ENCODE data around the gene EXOSC9. TPM values are rescaled to one million over a fixed set of nuclear protein-coding genes. Genes with fewer than 3 reads are reported as not detected.

Gene EXOSC9
- total and polyA plus RNA-seq, 2 of the 8 experiments (the other 6 are each of a cell fraction or from before 2014, with no cell fraction given), result 33.2 to 54.9 TPM

DNA sequence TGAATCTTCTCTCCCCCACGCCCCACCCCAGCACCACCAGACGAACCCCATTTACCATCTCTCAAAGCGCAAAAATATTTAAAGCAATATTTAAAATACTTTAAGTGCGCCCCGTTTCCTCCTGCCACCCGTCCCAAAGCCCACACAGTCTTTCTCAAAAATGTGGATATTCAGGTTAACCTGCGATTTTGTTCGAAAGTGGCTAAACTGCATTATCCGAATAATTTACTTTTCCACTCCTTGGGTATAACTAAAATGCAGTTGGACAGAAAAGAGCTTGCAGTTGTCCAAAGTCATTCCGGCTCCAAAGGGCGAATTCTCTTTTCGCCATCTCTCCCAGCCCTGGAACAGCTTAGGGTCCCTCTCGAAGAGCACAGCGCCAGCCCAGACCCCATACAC, 36.8 kb upstream of the EXOSC9 start:
- Histone ChIP-seq H3K27ac (ENCODE audit: low read depth, low read length) (no peak overlapping the region), H3K4me2 (ENCODE audit: insufficient read depth in 1 of 2, low read depth in 2 of 2, low read length in 2 of 2) (peak overlapping the region; percentile 87 to 96), H3K79me1 (ENCODE audit: low read depth, low read length) (no peaks in the 10 kb centered on the region), H3K4ac (replicated peaks; ENCODE audit: insufficient read length, low read depth, low read length) (no peak overlapping the region), H2BK20ac (ENCODE audit: low read length) (no peak overlapping the region), H2BK15ac (ENCODE audit: low read length) (no peak overlapping the region), H3K23ac (ENCODE audit: insufficient read length) (no peak overlapping the region), H3K9ac (replicated peaks in 1 of 4; ENCODE audit: extremely low read depth in 1 of 4, low read depth in 3 of 4, low read length in 3 of 4) (peak overlapping the region in 3 of 4 experiments; percentile 42 to 58 (median 48); a peak in 4 of 7 replicates), H2BK120ac (replicated peaks; ENCODE audit: low read depth, low read length) (no peak overlapping the region), H4K20me1 (replicated peaks in 1 of 2; ENCODE audit: control insufficient read depth in 1 of 2, insufficient read depth in 2 of 2, low read length in 2 of 2) (no peaks in the 10 kb centered on the region), H3K79me2 (ENCODE audit: control insufficient read depth in 1 of 2, insufficient read depth in 2 of 2, low read length in 2 of 2) (no peaks in the 10 kb centered on the region), H2BK5ac (ENCODE audit: low read depth, low read length) (no peak overlapping the region), H3K14ac (ENCODE audit: insufficient read length) (no peak overlapping the region), H3K4me3 (ENCODE audit: extremely low read depth in 1 of 4, insufficient read depth in 2 of 4, low read depth in 3 of 4, low read length in 4 of 4) (peak overlapping the region; percentile 47 to 76 (median 64)), H4K91ac (replicated peaks; ENCODE audit: insufficient read length, low read length) (no peak overlapping the region), H3K27me3 (replicated peaks in 1 of 4; ENCODE audit: control insufficient read depth in 3 of 4, extremely low read depth in 1 of 4, insufficient read depth in 3 of 4, low read length in 3 of 4) (peaks cover 17 to 53% (median 38%) of the 10 kb centered on the region in 4 experiments), H3K56ac (replicated peaks; ENCODE audit: insufficient read length, low read depth, low read length) (no peak overlapping the region), H3K36me3 (ENCODE audit: control insufficient read depth in 2 of 4, insufficient read depth in 4 of 4, low read length in 3 of 4) (no peaks in the 10 kb centered on the region), H3K9me3 (ENCODE audit: insufficient read depth in 2 of 2, low read depth in 1 of 2, low read length in 1 of 2) (no peaks in the 10 kb centered on the region), H3K23me2 (ENCODE audit: low read depth, low read length) (peaks cover 9% of the 10 kb centered on the region), H2BK12ac (ENCODE audit: low read depth, low read length) (no peak overlapping the region), H2AFZ (ENCODE audit: low read length) (peak overlapping the region; percentile 34; the same call in 1 of the 2 replicates), H4K8ac (ENCODE audit: extremely low read depth, insufficient read depth, low read length) (peak overlapping the region; percentile 72; the same call in 1 of the 2 replicates), H3K18ac (ENCODE audit: extremely low read depth, low read length) (no peak overlapping the region; the same call in 1 of the 2 replicates), H2AK5ac (ENCODE audit: low read depth, low read length) (no peak overlapping the region), H4K5ac (ENCODE audit: insufficient read length, low read depth, low read length) (no peak overlapping the region), H3K4me1 (replicated peaks in 1 of 4; ENCODE audit: control insufficient read depth in 3 of 4, insufficient read depth in 4 of 4, low read length in 3 of 4) (peaks cover 0 to 11% (median 7%) of the 10 kb centered on the region in 4 experiments; a peak in 3 of 7 replicates)
- CTCF ChIA-PET (ENCODE audit: partially characterized antibody), result interaction anchor here (1.2 to 2.8 kb wide), 6 partner anchors 13 to 946 kb away, joined by 3 to 10 read pairs (median 4); no protein-coding TSS in a partner anchor
- POLR2A ChIA-PET (ENCODE audit: partially characterized antibody), result interaction anchor here (0.8 to 3.2 kb wide), 5 partner anchors 13 to 59 kb away, joined by 3 to 13 read pairs (median 5); partner anchors contain the start of gene EXOSC9
- FAIRE-seq, result no peak
- WGBS, 2 experiments (ENCODE audit: extremely low coverage in 1 of 2, insufficient coverage in 1 of 2, insufficient read length in 1 of 2, insufficient replicate concordance in 2 of 2, low coverage in 1 of 2, low lambda C conversion rate in 2 of 2, missing lambda C conversion rate in 1 of 2), result 26% methylated on average over 14 of the region's 14 CpGs; no CpG with 5 or more reads in 1 of the 2 experiments
- no peak for DNase-seq (ENCODE audit: low read depth in 1 of 2, low spot score in 2 of 2)
- TF ChIP-seq EZH2 (IDR thresholded peaks at IDR 0.05; ENCODE audit: low read depth, low read length, severe bottlenecking), result no peak
- TF ChIP-seq ATF2 (IDR thresholded peaks at IDR 0.05; ENCODE audit: low read length), result no peak
- no peak for TF ChIP-seq RAD21 (IDR thresholded peaks at IDR 0.05 in 1 of 2, conservative IDR thresholded peaks at IDR 0.05 in 1 of 2; ENCODE audit: low read depth in 2 of 2, low read length in 2 of 2)
- no peak for TF ChIP-seq ASH2L (IDR thresholded peaks at IDR 0.05; ENCODE audit: low read length)
- no peak for TF ChIP-seq NANOG (IDR thresholded peaks at IDR 0.05; ENCODE audit: insufficient read depth, low read depth, low read length, poor library complexity, severe bottlenecking)

Measured in H1 (cell line).